Measurements from ENCODE around the gene ATP6AP2.
"Not testable (repeated sequence)": the region's sequence is repeated elsewhere in the genome, so short reads cannot be mapped to it uniquely, and the experiment has no call there.

ATP6AP2 gene

DNA sequence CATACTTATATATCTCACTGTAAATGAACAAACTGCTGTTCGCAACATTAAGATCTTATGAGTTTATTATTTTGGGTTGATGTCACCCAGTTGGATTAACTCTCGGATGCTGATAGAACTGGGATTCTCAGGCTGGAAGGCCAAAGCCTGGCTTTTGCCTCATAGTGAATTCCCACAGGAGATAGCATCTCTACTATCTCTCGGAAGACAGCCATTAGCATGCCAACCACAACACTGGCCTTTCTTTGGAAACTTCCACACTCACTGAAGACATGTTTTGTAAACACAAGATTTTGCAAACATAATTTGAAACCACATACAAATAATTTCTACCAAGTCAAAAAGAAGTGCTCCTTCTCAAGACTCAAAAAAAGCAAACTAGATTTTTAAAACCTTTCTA is 4.5 kb upstream of the ATP6AP2 start:
- no peak for DNase-seq (ENCODE audit: low spot score)

DNA sequence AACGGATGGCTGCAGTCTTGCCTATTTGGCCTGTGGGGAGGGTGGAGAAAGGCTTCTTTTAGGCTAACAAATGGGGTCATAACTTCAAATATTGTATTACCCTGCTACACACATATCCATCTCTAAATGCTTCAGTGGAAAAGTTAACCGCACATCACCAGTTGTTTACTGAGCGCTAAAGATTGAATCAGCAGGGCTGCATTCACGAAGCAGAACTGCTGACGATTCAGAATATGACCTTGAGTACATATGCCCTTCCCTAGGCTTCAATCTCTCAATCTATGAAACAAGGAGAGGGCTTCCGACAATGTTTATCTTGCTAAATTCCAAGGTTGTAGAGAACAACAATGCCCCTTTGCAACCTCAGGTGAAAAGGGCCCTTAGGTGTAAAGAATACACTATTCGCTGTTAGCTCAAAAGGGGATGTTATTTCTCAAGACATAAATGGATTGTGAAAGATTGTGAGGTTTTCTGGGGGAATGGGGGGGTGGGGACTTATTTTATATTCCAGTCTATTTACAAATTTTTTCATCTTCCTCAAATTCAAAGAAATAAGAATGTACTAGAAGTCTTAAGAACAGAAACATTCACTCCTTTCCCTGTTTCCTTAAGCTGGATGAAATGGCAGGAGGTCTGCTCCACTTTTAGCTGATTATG is 2.6 kb upstream of the ATP6AP2 start:
- DNase-seq (ENCODE audit: low spot score): no peak

DNA sequence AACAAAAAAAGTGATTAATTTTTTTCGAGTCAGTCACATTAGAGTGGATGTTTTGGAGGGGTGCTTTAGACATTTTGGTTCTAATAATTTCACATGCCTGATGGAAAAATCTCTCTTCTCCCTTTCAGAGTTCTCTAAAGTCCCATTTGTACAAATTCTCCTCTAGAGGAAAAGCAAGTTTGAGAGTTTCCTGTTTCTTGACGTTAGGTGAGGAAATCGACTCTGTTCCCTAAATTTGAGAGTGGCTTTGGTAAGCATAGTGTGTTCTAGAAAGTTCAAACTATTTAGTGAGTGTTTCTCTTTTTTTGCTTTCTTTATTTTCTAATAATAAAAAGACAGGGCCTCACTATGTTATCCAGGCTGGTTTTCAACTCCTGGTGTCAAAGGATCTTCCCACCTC is 1.6 kb upstream of the ATP6AP2 start:
- no peak for DNase-seq (ENCODE audit: low spot score)

GRCh38 chrX:40579900-40580536 is 752 bp upstream of the ATP6AP2 start:
- no peak for DNase-seq (ENCODE audit: low spot score)

GRCh38 chrX:40581336-40581920 is 658 bp downstream of the ATP6AP2 start:
- DNase-seq (ENCODE audit: low spot score): no peak

- not testable (repeated sequence) for DNase-seq (ENCODE audit: low spot score)
These were observed 1.4 kb downstream of the ATP6AP2 start for GRCh38 chrX:40582178-40582577.

- no peak for DNase-seq (ENCODE audit: low spot score)
These were observed 2.0 kb downstream of the ATP6AP2 start for GRCh38 chrX:40582811-40583210.

- not testable (repeated sequence) for DNase-seq (ENCODE audit: low spot score)
These were observed 6.9 kb downstream of the ATP6AP2 start for GRCh38 chrX:40587623-40588022.

GRCh38 chrX:40589616-40590321 is 9.0 kb downstream of the ATP6AP2 start:
- DNase-seq (ENCODE audit: low spot score): not testable (repeated sequence)

GRCh38 chrX:40603446-40603845 is 22.7 kb downstream of the ATP6AP2 start:
- no peak for DNase-seq (ENCODE audit: low spot score)

DNA sequence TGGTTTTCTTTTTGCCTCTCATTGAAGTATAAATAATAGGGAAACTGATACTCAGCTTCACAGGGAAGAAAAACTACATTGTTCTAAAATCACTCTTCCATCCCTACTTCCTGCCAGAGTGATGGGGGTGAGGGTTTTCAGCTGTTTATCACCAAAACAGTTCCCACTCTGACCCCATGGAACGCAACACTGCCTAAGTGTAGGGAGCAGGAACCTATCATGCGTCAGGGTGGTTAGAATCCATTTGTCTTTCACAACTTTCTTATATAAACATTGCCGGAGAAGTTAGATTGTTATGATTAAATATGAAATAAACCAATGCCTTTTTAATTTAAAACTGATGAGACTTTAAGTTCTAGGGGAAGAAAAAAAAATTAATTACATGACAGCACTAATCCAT is 26.6 kb downstream of the ATP6AP2 start:
- DNase-seq (ENCODE audit: low spot score): no peak

- no peak for DNase-seq (ENCODE audit: low spot score)
These were observed 31.7 kb downstream of the ATP6AP2 start for GRCh38 chrX:40612511-40612910.

DNA sequence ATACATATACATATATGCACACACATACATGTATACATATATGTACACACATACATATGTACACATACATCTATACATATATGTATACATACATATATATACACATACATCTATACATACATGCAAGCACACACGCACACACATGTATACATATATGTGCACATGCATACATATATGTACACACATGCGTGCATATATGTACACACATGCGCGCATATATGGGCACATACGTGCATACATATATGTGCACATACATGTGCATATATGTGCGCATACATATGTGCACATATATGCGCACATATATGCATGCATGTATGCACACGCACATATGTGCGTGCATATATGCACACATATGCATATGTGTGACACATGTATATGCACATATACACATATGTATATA is 35.2 kb downstream of the ATP6AP2 start:
- no peak for DNase-seq (ENCODE audit: low spot score)

DNA sequence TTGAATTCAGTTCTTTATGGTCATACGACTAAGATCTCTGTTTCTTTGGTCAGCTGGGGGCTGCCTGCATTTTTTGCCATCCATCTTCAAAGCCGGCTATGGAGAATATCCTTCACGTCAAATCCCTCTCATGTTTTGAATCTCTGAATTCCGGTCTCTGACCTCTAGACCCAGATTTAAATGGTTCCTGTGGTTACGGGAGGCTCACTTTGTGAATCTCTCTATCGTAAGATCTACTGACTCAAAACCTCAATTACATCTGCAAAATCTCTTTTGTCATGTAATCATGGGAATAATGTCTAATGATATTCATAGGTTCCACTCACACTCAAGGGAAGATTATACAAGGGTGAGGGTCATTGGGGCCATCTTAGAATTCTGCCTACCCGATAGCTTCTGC is 36.8 kb downstream of the ATP6AP2 start:
- no peak for DNase-seq (ENCODE audit: low spot score)

DNA sequence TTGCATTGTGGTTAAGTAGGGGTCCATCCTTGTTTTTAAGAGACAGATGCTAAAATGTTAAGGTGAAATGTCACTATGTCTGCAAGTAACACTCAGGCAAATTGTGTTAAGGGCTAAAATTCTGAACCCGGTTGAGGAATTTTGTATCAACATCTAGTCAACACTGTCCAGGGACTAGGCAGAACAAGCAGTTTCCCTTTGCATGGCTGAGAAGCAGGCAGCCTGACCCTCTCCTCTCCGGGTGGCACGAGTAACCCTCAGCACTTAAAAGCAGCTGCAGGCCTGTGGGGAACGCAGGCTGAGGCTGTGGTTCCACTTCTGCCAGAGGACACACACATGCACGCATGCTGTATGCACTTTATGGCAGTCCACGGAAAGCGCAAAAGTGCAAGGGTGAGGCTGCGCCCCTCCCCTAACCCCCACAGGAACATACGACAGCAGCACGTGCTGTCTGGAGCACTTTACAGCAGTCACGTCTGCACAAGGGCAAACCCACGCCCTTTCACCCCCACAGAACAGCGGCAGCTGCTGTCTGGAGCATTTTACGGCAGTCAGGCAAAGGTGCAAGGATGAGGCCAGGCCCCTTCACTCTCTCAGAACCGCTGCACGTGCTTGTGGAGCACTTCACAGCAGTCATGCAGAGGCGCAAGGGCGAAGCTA is 41.8 kb downstream of the ATP6AP2 start:
- no peak for DNase-seq (ENCODE audit: low spot score)

DNA sequence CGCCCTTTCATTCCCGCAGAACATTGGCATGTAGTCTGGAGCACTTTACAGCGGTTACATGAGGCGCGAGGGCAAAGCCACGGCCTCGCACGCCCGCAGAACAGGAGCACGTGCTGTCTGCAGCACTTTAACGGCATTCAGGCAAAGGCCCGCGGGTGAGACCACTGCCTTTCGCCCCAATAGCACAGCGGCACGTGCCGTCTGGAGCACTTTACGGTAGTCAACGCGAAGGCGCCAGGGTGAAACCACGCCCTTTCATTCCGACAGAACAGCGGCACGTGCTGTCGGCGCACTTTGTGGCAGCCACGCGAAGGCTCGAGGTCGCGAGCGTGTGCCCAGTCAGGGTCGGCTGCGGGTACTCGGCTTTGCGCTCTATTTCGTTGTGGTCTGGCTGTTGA is 42.4 kb downstream of the ATP6AP2 start, which contains the start of gene MPC1L:
MPC1L (plus strand) TSS at position 290 of the 398 bp plus-strand sequence. CDS start 138 bp downstream, outside the sequence.
- no peak for DNase-seq (ENCODE audit: low spot score)

DNA sequence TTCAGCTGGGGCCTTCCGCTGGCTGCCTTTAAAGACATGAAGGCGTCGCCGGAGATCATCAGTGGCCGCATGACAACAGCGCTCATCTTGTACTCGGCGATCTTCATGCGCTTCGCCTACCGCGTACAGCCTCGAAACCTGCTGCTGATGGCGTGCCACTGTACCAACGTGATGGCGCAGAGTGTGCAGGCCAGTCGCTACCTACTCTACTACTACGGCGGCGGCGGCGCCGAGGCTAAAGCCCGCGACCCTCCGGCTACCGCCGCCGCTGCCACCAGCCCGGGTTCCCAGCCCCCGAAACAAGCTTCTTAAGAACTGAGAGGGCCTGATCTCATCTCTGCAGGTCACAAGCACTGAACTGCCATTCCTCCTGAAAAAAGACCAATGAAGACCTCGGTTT is 42.9 kb downstream of the ATP6AP2 start:
- no peak for DNase-seq (ENCODE audit: low spot score)

- no peak for DNase-seq (ENCODE audit: low spot score)
These were observed 44.5 kb downstream of the ATP6AP2 start for GRCh38 chrX:40625294-40625693.

- no peak for DNase-seq (ENCODE audit: low spot score)
These were observed 47.7 kb downstream of the ATP6AP2 start for GRCh38 chrX:40628506-40628905.

GRCh38 chrX:40632199-40632598 is 51.4 kb downstream of the ATP6AP2 start:
- DNase-seq (ENCODE audit: low spot score): no peak

GRCh38 chrX:40637687-40638086 is 56.9 kb downstream of the ATP6AP2 start:
- no peak for DNase-seq (ENCODE audit: low spot score)

DNA sequence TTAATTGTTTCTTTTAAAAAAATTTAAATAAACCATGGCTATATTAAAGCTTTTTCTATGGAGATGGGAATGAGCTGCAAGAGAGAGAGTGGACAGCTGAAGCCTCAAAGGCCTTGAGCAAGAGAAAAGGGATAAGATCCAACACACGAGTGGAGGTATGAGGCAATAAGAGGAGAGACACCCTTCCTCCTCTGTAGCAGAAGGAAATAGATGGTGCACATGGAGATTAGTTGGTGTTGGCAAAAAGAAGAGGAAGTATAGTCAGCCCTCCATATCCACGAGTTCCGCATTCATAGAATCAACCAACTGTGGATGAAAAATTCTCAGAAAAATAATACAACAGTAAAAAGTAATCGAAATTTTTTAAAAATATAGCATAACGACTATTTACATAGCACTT is 63.4 kb downstream of the ATP6AP2 start:
- no peak for DNase-seq (ENCODE audit: low spot score)
